HUDEP-2 (cell line): ENCODE measurements around the gene RBM6.

Source experiments
- DNase-seq, 76 experiments: peaks; one replicate each; lab custom pipeline; 2025; ENCODE audit not compliant: unreplicated experiment in 76 of 76; lab: John Stamatoyannopoulos, UW

Gene RBM6

DNA sequence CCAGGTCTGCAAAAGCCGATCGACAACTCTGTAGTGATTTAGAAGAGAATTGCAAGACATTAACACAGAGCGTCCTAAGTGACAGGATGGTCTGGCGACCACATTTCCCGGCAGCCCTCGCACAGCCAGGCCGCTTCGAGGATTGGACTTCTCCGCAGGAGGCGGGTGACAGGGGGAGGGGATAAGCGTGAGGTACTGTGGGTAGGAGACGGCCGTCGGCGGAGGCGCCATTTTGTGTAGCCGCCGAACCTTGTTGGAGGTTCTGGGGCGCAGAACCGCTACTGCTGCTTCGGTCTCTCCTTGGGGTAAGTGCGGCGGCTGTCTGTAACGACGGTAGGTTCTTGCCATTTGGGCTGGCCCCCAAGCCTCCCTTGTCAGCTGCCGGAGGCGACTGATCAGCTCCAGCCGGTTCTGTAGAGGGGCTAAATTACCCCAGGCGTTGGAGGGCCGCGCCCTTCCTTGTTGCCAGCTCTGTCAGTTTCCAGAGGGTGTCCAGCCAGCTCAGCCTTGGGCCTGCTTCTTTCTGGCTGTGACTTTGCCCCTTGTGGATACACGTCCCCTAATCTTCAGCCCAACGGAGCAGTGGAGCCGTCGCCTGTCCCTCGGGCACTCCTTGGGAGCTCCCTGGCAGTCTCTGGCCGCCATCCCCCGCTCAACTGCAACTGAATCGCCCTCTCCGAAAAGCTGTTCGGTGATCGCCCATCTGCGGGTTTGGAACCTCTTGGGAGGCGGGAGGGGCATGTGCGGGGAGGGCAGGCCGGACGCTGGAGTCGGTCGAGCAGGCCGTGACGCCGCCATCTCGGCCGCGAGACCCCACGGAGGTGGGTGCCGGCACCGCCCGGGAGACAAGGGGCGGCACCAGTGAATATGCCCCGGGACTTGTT is 149.0 kb downstream of the RBM6 start, which contains the start of gene RBM5:
Gene RBM5, plus strand, starts transcription at position 195 of the 884 bp plus-strand sequence. CDS start 1,516 bp downstream, outside the sequence.
- DNase-seq: peak in 74 of 76 experiments; percentile 45 to 93 (median 82)

DNA sequence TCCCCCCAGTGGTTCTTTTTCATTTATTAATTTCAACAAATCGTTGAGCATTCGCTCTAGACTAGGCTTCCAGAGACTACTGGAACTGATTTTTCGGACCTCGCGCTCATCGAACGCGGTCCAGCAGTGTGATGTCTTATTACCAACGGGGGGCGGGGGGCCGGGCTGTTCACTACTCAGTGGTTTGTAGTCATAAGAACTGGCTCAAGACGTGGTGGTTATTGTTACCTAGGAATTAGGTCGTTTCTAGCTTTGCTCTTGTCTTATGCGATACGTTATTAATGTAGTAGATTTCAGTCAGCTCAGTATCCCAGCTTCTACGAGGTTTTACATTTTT is 149.6 kb downstream of the RBM6 start:
- DNase-seq: no peak

DNA sequence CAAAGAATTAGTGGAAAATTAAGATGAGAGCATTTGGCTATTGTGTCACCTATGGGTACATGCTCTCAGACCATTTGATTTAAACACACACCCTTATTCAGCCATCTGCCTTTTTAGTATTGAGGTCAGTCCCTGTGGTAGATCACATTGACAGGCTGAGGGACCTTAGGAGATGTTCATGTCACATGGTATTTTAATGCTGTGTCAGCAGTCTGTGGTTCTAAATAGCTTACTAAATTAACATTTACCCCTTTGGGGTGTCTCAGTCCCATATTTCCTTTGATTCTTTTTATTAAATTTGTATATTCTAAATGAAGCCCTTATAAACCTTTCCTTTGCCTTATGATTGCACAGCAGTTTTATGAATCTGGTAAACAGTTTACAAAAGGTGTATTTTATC is 151.0 kb downstream of the RBM6 start:
- no peak for DNase-seq

DNA sequence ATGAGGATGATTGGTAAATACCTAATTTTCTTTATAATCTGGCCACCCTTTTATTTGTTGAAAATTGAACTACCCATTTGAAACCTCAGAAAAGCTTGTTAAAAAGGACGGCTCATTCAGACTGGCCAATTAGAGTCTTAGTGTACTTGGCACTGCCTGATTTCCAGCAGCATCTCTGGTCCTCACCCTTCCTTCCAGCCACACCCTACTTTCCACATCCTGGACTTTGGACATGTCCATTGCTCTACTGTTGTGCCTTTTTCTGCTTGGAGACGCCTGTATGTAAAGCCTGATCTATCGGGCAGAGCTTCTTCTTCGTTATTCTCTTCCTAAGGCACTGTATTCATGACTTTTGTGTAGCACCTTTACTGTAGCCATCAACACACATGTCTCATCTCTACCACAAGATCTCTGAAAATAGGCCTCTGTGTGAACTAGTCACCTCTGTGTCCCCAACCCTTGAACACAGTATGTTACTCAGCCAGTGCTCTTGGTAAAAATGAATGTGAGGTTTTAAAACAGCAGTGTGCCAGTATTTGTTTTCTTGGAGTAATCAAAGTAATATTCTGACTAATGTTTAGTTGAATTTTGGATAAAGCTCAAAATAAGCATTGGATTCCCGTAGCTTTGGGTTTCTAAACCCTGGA is 155.5 kb downstream of the RBM6 start:
- DNase-seq: no peak

DNA sequence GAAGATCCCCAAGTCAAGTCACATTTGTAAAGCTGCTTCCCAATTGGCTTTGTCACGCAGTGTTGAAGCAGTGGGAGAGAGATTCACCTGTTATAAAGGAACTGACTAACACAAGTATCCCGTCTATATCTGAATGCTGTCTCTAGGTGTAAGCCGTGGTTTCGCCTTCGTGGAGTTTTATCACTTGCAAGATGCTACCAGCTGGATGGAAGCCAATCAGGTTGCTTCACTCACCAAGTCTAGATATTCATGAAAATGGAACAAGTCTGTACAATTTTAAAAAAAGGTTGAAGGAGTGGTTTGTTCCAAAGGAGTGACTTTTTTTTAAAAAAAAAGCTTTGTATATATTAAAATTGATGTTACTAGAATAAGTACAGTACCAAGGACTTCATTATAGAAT is 160.4 kb downstream of the RBM6 start:
- peak in 19 of 76 experiments; percentile 2 to 47 (median 13) for DNase-seq

DNA sequence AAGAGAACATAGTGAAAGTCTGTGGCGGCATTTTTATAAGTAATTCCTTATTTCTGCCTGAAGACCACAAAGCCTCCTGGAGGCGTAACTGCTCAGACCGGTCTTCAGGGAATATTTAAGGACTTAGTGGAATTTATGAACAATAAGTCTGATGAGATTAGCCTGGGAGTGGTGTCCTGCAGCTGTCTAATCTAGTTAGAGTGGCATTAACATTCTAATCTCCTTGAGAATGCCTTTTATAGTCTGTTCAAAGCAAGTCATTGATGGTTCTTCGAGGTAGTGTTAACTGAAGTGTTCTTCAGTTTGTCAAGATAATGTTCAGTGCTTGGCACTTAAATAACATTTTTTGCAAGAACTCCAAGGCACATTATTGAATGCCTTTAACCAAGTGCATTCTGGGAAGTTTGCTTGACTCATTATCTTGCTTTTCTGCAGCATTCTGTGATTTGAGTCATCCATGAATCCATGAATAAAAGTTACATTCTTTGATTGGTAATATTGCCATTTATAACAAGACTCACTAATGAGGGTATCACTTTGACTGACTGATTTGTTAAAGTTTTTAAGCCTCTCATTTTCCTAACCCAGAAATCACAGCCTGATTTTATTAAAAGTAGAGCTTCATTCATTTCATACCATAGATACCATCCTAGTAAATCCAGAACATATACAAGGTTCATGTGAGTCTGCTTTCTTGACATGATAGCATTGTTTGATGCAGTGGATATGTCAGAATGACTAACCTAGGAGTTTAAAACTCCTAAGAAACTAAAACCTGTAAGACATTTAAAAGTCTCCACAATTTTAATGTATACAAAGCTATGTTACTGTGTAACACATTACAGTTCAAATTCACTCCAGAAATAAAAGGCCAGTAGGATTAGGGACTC is 161.3 kb downstream of the RBM6 start:
- peak in 19 of 76 experiments; percentile 3 to 78 (median 28) for DNase-seq

DNA sequence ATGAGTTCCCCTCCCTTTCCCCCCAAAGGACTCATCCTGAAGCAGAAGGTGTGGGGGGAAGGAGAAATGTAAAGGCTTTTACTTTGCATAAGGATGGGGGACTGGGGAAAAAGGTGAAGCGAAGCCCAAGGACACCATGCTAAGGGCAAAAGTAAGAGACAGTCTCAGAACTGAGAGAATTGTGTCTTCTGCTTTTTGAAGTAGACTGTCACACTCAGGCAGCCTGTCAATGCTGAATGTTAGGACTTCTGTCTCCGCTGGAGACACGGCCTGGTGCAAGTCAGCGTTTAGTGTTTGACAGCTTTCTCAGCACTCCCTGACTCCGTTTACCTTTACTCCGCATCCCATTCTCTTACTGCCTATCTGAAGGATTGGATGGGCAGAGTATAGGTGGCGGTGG is 162.6 kb downstream of the RBM6 start:
- DNase-seq: no peak

DNA sequence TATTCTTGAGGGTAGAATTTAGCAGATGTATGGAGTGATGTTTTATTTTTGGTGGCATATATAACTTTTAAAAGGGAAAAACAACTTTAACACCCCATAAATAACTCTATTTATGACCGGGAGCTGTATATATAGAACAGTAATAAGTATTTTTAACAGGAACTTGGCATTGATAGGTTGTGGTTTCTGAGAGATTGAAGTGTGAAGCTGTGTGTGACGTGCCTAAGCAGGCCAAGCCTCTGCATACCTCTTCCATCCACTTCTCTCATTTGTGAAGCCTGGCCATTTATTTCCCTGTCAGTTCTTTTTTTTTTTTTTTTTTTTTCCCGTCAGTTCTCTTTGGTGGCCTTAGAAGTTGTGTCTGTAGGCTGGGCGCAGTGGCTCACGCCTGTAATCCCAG is 171.8 kb downstream of the RBM6 start:
- DNase-seq: no peak

DNA sequence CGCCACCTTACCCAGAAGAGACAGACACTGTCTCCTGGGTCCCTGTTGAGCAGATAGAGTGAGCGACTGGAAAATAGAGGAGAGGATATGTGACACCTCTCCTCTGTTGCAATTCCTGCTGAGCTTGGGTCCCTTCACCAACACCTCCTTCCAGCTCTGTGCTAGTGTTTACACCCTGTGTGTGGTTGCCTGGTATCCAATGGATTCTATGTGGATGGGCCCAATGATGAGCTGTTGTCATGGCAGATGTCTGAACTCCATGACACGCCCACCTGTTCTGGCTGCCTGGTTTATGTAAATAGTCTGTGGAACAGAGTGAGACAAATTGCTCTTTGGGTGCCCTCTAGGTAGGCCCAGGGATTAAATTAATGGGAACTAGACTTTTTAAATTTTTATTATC is 172.5 kb downstream of the RBM6 start:
- no peak for DNase-seq

DNA sequence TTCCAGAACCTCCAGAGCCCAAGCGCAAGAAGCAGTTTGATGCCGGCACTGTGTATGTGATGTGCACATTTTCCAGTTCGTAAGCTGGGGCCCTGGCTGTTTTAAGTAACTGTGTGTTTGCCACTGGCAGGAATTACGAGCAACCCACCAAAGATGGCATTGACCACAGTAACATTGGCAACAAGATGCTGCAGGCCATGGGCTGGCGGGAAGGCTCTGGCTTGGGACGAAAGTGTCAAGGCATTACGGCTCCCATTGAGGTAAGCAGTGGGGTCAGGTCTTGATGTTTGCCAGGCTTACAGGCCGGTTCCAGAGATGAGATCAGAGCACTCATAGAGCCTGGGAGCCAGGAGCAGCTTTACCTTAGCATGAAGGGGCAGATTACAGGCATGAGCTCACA is 177.2 kb downstream of the RBM6 start:
- DNase-seq: no peak

DNA sequence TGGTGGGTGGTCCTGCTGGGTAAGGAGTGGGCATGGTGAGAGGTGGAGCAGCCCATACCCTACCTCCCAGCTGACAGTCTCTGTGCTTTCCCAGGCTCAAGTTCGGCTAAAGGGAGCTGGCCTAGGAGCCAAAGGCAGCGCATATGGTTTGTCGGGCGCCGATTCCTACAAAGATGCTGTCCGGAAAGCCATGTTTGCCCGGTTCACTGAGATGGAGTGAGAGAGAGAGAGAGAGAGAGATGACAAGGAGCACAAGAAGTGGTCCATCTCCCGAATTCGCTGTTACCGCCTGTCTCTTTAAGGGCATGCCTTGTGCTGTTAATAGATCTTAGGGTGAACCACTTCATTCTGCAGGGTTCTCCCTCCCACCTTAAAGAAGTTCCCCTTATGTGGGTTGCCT is 178.3 kb downstream of the RBM6 start:
- no peak for DNase-seq

DNA sequence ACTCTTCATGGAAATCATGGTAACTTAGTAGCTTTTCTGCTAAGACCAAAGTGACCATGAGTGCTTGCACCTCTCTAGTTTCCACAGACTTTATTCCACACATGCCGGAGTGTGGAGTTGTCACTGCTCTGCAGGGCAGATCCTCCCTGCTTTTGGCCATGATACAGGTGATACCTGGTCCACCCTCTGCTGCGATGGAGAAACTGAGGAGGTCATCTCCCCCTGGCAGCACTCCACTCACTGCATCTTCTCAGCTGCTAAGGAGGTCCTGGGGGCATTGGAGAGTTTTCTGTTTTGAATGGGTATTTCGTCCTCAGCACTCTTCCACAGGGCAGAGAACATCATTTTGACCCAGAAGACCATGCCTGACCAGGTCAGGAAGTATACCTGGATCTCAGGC is 179.8 kb downstream of the RBM6 start:
- no peak for DNase-seq

DNA sequence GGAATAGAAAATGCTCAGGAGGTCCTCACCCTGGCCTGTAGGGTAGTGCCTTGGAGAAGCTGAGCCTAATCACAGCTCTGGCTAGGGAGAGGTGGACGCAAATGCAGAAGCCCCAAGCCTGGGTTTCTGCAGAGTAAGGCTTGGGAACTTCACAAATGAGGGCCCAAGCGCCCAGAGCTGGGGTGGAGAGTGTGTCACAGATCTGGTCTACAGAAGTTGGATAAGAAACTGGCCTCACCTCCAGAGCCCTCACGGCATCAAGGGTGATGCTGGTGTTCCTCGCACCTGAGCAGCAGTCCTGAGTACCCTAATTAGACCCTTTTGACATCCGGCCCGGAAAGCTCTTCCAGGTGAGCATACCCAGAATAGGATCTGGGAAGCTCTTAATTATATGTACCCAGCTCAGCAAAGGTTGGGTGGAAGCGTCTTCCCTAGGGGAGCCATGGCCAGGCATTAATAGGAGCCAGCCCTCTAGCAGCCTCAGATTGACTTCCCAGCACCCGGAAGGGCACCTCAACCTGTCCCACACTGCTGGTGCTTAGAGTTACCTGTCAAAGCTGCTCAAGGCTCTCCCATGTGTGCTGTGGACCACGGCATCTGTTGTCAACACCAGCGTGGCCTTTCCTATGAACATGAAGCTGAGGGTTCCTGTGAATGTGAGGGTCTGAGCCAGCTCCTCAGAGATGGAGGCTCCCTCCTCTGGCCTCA is 180.6 kb downstream of the RBM6 start:
- no peak for DNase-seq

DNA sequence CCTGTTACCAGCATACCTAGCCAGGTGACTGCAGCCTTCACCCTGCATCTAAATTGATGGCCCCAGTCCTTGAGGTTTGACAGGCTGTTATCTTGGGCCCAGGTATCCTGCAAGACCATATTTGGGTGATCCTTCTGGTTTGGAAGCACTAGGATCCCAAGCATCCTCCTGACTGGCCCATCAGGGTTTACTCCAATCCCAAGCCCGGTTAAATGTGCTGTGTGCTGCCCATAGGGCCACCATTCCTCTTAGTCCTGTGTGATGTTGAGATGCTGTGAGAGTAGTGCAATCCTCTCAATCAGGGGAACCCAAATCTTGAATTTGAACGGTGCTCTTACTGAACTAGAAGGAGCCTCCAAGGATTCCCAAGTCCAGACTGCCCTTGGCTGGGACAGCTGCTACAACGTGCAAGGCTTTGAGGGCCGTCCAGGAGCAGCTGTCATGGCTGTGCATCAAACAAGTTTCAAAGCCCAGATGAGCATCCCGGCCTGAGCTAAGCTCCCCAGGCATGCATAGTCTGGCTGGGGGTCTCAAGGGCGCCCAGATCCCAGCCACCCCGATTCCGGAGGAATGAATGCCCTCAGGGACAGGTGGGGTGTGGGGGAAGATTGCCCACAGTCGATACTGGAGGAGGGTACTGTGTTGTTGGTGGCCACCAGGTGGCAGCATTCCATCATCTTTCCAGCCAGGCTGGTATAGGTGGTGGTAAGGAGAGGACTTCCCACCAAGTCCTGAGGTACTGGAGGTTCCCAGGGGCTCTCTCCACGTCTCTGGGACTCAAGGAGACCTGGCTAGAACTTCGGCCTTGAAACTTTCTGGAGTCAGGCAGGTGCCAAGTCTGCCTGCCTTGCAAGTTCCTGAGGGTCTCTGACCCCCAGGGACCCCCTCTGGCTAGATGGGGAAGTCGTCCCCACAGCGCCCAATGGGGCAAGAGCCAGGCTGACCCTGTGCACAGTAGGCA is 181.4 kb downstream of the RBM6 start:
- DNase-seq: peak in 68 of 76 experiments; percentile 2 to 78 (median 53)

DNA sequence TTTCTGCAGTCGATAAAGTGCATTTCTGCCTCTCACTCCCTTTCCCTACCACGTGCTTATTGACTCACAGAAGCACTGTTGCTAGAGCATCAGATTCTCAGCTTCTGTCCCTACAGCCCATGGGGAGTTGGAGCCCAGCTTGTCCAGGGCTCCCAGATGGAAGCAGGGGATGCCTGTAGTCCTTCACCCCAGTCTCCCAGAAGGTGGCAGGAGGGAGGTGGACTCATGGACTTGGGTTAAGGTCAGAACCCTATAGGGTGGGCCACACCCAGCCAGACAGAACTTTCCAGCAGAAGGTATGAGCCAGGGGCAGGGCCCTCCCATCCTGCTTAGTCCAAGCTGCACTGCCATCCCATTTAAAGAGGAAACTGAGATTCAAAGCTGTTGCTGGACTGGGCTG is 182.1 kb downstream of the RBM6 start:
- no peak for DNase-seq

DNA sequence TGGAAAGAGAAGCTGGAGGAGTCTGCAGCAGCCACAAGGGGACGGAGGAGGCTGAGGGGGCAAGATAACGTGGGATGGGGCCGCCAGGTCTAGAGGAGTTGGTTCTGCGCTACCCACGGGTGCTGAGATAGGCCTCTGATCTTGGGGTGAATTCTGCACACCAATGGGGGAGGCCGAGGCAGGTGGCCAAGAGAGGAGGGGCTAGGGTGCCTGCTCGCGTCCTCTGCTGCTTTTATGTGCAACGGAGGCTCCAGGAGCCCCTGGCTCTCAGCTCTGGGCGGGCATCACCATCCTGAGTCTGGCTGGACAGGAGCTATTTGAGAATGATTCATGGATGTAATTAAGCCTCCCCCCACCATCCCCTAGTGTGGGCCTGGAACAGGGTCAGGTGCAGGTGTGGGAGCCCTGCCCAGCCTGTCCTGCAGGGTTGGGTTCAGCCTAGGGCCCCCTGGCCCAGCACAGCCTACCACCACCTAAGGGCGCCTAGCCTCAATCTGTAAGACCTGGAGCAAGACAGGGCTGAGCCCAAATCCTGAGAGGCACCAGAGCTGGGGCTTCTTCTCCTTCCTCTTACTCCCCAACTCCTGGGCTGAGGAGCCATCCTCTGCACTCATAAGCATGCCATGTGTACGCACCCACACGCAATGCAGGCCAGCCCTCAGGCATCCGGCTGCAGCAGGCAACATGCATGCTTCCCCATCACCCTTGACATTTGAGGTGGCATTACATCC is 182.9 kb downstream of the RBM6 start:
- DNase-seq: no peak

DNA sequence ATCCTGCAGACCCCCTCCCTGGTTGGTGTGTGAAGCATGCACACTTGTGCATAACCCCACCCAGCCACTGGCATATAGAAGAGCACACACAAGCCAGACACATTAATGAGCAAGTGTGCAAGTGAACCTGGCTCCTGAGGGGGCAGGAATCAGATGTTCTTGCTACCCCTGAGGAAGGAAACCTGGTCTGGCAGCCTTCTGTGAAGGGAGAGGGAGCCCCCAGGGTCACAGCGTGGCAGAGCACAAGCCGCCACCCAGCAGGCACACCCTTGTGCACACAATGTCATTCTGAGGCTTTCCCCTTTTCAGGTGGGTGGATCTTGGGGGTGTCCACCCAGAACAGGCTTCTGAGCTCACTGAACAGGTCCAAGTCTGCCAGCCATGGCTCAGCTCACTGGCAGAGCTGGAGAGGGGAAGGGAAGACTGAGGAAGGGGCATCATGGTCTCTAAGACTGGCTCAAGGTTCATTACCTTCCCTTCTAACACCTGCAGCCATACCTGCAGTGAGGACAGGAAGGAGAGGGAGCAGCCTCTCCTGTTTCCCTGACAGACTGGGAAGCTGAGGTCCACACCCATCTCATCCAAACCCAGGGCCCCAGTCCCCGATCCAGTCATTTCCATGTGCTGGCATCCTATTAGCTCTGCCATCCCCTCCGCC is 183.6 kb downstream of the RBM6 start:
- DNase-seq: no peak
